ENCODE results near the gene GPC6. TPM values are rescaled to one million over a fixed set of nuclear protein-coding genes. Genes with fewer than 3 reads are reported as not detected.
A peak's percentile ranks its signal among the peaks of the same experiment; 100 is the strongest.
"Not testable (repeated sequence)": the region's sequence is repeated elsewhere in the genome, so short reads cannot be mapped to it uniquely, and the experiment has no call there.

GPC6 gene
- total RNA-seq, 1 donor from 2014 or later = 63.0 TPM

- no peak overlapping the region for H3K4me2 ChIP-seq (ENCODE audit: low read length)
- Mint-ChIP-seq H3K9me3 (ENCODE audit: unreplicated experiment) (no peaks in the 10 kb centered on the region), H3K36me3 (ENCODE audit: low read depth, unreplicated experiment) (no peaks in the 10 kb centered on the region), H3K4me1 (ENCODE audit: low read depth, unreplicated experiment) (peaks cover 16% of the 10 kb centered on the region), H3K4me3 (ENCODE audit: unreplicated experiment) (no peak overlapping the region), H3K27me3 (ENCODE audit: low read depth, unreplicated experiment) (no peaks in the 10 kb centered on the region), H3K27ac (ENCODE audit: unreplicated experiment) (no peak overlapping the region)
- H2AFZ ChIP-seq (ENCODE audit: low read depth, low read length) = no peak overlapping the region
- H3K4me3 ChIP-seq (ENCODE audit: insufficient read depth, low read depth, low read length) = no peak overlapping the region
- H3K9ac ChIP-seq (ENCODE audit: low read length) = no peak overlapping the region
- peaks cover 29% of the 10 kb centered on the region for H4K20me1 ChIP-seq (ENCODE audit: insufficient read depth, low read length)
- no peaks in the 10 kb centered on the region for H3K9me3 ChIP-seq (ENCODE audit: insufficient read depth, low read depth, low read length)
- H3K4me1 ChIP-seq (ENCODE audit: insufficient read depth, low read length) = no peaks in the 10 kb centered on the region
- no peak for DNase-seq (ENCODE audit: low read depth)
- no peak overlapping the region for H3K27ac ChIP-seq (ENCODE audit: low read depth, low read length)
- TF ChIP-seq CTCF (IDR thresholded peaks at IDR 0.05; ENCODE audit: insufficient read depth, low read depth, low read length) (no peak), EZH2 (IDR thresholded peaks at IDR 0.05; ENCODE audit: insufficient read depth, low read length) (no peak)
- H3K79me2 ChIP-seq (ENCODE audit: insufficient read depth, low read length) = peaks cover 20% of the 10 kb centered on the region
- H3K27me3 ChIP-seq (ENCODE audit: insufficient read depth, low read length) = no peaks in the 10 kb centered on the region
- FAIRE-seq = no peak
- no peaks in the 10 kb centered on the region for H3K36me3 ChIP-seq (ENCODE audit: insufficient read depth, low read length)
Measured at GRCh38 chr13:93316841-93317240, 90.2 kb downstream of the GPC6 start.

- FAIRE-seq (no peak), DNase-seq (ENCODE audit: low read depth) (peak; percentile 17)
- Histone ChIP-seq H3K36me3 (ENCODE audit: insufficient read depth, low read length) (no peaks in the 10 kb centered on the region), H3K27me3 (ENCODE audit: insufficient read depth, low read length) (no peaks in the 10 kb centered on the region), H3K4me3 (ENCODE audit: insufficient read depth, low read depth, low read length) (no peak overlapping the region), H3K27ac (ENCODE audit: low read depth, low read length) (no peak overlapping the region), H3K79me2 (ENCODE audit: insufficient read depth, low read length) (peaks cover 14% of the 10 kb centered on the region), H2AFZ (ENCODE audit: low read depth, low read length) (no peak overlapping the region), H3K4me2 (ENCODE audit: low read length) (no peak overlapping the region), H4K20me1 (ENCODE audit: insufficient read depth, low read length) (peaks cover 29% of the 10 kb centered on the region), H3K9ac (ENCODE audit: low read length) (no peak overlapping the region), H3K9me3 (ENCODE audit: insufficient read depth, low read depth, low read length) (no peaks in the 10 kb centered on the region), H3K4me1 (ENCODE audit: insufficient read depth, low read length) (no peaks in the 10 kb centered on the region)
- H3K4me3 Mint-ChIP-seq (ENCODE audit: unreplicated experiment) = no peak overlapping the region
- no peak overlapping the region for H3K27ac Mint-ChIP-seq (ENCODE audit: unreplicated experiment)
- peaks cover 18% of the 10 kb centered on the region for H3K4me1 Mint-ChIP-seq (ENCODE audit: low read depth, unreplicated experiment)
- H3K36me3 Mint-ChIP-seq (ENCODE audit: low read depth, unreplicated experiment) = no peaks in the 10 kb centered on the region
- H3K27me3 Mint-ChIP-seq (ENCODE audit: low read depth, unreplicated experiment) = no peaks in the 10 kb centered on the region
- TF ChIP-seq CTCF (IDR thresholded peaks at IDR 0.05; ENCODE audit: insufficient read depth, low read depth, low read length) (no peak), EZH2 (IDR thresholded peaks at IDR 0.05; ENCODE audit: insufficient read depth, low read length) (no peak)
- H3K9me3 Mint-ChIP-seq (ENCODE audit: unreplicated experiment) = no peaks in the 10 kb centered on the region
Measured at GRCh38 chr13:93318534-93319254, 92.1 kb downstream of the GPC6 start.

GRCh38 chr13:93320942-93321341 lies 94.3 kb downstream of the GPC6 start:
- no peak for TF ChIP-seq CTCF (IDR thresholded peaks at IDR 0.05; ENCODE audit: insufficient read depth, low read depth, low read length)
- TF ChIP-seq EZH2 (IDR thresholded peaks at IDR 0.05; ENCODE audit: insufficient read depth, low read length) = no peak
- H3K4me1 ChIP-seq (ENCODE audit: insufficient read depth, low read length) = no peaks in the 10 kb centered on the region
- H3K27ac ChIP-seq (ENCODE audit: low read depth, low read length) = no peak overlapping the region
- H3K79me2 ChIP-seq (ENCODE audit: insufficient read depth, low read length) = peaks cover 17% of the 10 kb centered on the region
- H2AFZ ChIP-seq (ENCODE audit: low read depth, low read length) = no peak overlapping the region
- DNase-seq (ENCODE audit: low read depth) = peak; percentile 54
- peaks cover 18% of the 10 kb centered on the region for H3K4me1 Mint-ChIP-seq (ENCODE audit: low read depth, unreplicated experiment)
- no peaks in the 10 kb centered on the region for H3K9me3 Mint-ChIP-seq (ENCODE audit: unreplicated experiment)
- H3K36me3 Mint-ChIP-seq (ENCODE audit: low read depth, unreplicated experiment) = no peaks in the 10 kb centered on the region
- H3K27me3 ChIP-seq (ENCODE audit: insufficient read depth, low read length) = no peaks in the 10 kb centered on the region
- H3K4me2 ChIP-seq (ENCODE audit: low read length) = no peak overlapping the region
- H3K9ac ChIP-seq (ENCODE audit: low read length) = no peak overlapping the region
- no peaks in the 10 kb centered on the region for H3K27me3 Mint-ChIP-seq (ENCODE audit: low read depth, unreplicated experiment)
- H3K4me3 ChIP-seq (ENCODE audit: insufficient read depth, low read depth, low read length) = no peak overlapping the region
- FAIRE-seq = peak; percentile 63
- no peaks in the 10 kb centered on the region for H3K9me3 ChIP-seq (ENCODE audit: insufficient read depth, low read depth, low read length)
- peak overlapping the region; percentile 93 for H3K27ac Mint-ChIP-seq (ENCODE audit: unreplicated experiment)
- peaks cover 31% of the 10 kb centered on the region for H4K20me1 ChIP-seq (ENCODE audit: insufficient read depth, low read length)
- H3K36me3 ChIP-seq (ENCODE audit: insufficient read depth, low read length) = no peaks in the 10 kb centered on the region
- no peak overlapping the region for H3K4me3 Mint-ChIP-seq (ENCODE audit: unreplicated experiment)

GRCh38 chr13:93323880-93324279 lies 97.3 kb downstream of the GPC6 start:
- H3K79me2 ChIP-seq (ENCODE audit: insufficient read depth, low read length); H3K4me2 ChIP-seq (ENCODE audit: low read length); H3K27me3 Mint-ChIP-seq (ENCODE audit: low read depth, unreplicated experiment); H3K27ac ChIP-seq (ENCODE audit: low read depth, low read length); H3K9me3 ChIP-seq (ENCODE audit: insufficient read depth, low read depth, low read length); H3K27me3 ChIP-seq (ENCODE audit: insufficient read depth, low read length); H3K36me3 Mint-ChIP-seq (ENCODE audit: low read depth, unreplicated experiment); H3K4me3 ChIP-seq (ENCODE audit: insufficient read depth, low read depth, low read length); H3K9me3 Mint-ChIP-seq (ENCODE audit: unreplicated experiment); H3K9ac ChIP-seq (ENCODE audit: low read length); FAIRE-seq; H3K4me3 Mint-ChIP-seq (ENCODE audit: unreplicated experiment); DNase-seq (ENCODE audit: low read depth); H3K27ac Mint-ChIP-seq (ENCODE audit: unreplicated experiment); H3K4me1 ChIP-seq (ENCODE audit: insufficient read depth, low read length); H3K36me3 ChIP-seq (ENCODE audit: insufficient read depth, low read length); H2AFZ ChIP-seq (ENCODE audit: low read depth, low read length): not testable (repeated sequence)
- peaks cover 18% of the 10 kb centered on the region for H3K4me1 Mint-ChIP-seq (ENCODE audit: low read depth, unreplicated experiment)
- H4K20me1 ChIP-seq (ENCODE audit: insufficient read depth, low read length) = peaks cover 26% of the 10 kb centered on the region

Measured in astrocyte (in vitro differentiated cells and primary cell).